NCI-H748 treated with DMSO at 0.1 percent for 48 hours (cell line): ENCODE measurements around the gene PPM1E.

Source experiments
- DNase-seq: peaks from one replicate; lab custom pipeline; 2025; lab: John Stamatoyannopoulos, UW

The PPM1E gene

DNA sequence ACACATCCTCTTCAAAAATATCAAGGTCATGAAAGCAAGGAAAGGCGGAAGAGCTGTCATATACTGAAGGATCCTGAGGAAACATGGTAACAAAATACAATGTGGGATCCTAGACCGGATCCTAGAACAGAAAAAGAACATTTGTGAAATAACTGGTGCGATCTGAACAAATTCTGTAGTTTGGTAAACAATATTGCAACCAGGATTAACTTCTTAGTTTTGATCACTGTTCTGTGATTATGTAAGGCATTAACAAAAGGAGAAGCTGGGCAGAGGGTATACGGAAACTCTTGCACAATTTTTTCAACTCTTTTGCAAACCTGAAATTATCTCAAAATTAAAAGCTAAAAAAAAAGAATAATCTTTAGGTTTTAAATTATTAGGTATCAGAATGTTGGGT, 241.3 kb downstream of the PPM1E start:
- no peak for DNase-seq

DNA sequence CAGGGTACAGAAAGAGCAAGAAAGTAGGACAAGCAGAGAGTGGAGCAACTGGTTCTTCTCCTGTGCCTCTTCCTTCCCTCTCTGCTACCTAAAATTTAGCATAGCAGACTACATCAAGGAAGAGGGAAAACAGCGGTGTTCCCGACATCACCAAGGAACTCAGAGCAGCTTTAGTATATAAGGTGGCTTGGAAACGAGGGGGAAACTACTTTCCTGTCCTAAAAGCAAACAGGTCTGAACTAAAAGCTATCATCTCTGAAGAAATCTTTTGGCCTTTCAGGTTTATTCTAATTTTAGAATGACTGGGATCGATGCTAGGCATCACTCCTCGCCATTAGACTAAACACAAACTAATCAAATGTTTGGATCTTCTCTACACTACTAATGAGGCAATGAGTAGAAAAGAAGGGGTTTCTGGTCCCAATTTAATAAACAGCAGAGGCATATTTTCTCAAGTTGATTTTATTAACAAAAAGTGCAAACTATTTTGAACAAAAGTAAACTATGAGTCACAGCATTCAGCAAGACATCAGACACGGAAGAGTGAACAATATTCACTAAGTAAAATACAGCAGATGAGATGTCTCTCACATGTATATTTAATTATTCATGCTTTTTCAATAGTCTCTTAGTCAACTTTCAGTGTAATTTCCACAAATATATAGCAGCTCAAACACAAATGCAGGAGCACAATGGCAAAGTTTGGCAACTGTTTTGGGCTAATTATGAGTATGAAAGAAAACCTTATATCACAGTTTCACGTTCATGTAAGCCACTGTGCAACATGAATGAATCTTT, 242.3 kb downstream of the PPM1E start:
- DNase-seq = no peak

DNA sequence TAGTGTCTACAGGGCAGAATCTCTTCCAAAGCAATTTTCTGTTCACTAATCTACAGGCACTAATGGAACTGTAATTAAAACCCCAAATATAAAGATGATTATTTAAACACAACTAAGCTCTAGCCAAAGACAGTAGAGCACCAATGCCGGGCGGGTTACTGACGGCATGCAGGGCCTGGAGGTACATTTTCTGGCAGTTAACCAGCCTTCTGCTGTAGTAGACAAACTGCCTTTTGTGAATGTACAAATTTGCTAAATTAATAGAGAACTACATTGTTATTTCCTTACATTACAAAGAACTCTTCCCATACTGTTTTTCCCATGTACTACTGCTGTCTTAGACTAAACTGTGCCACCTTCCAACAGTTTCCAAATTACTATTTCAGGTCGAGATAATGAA, 243.2 kb downstream of the PPM1E start:
- no peak for DNase-seq

DNA sequence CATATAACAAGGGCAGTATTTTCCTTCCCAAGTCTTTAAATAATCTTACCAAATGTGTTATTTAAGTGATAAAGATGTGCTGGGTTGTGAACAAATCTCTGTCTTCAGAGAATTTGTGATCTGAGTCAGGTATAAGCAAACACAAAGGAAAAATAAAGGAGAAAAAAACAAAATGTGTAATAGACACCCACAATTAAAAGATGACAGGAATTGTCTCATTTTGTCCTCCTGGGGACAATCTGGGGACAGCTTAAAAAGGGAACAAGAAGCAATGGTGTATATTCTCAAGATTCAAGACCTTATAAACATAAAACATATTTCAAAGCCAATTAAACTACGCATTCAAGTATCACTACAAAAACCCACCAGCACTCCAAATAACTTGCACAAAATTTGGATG, 243.8 kb downstream of the PPM1E start:
- no peak for DNase-seq

DNA sequence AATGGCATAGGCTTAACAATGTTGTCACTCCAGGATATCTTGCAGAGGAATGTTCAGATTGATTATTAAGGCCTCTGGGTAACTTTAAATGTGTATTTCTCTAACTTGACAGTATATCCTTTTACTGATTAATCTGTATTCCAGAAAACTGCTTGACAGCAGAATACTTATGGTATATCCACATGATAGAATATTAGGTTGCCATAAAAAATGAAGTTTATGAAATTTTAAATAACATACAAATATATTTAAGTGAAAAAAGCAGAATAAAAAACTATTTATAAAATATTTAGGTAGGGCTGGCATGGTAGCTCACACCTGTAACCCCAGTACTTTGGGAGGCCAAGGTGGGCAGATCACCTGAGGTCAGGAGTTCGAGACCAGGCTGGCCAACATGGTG, 244.4 kb downstream of the PPM1E start:
- DNase-seq = no peak

DNA sequence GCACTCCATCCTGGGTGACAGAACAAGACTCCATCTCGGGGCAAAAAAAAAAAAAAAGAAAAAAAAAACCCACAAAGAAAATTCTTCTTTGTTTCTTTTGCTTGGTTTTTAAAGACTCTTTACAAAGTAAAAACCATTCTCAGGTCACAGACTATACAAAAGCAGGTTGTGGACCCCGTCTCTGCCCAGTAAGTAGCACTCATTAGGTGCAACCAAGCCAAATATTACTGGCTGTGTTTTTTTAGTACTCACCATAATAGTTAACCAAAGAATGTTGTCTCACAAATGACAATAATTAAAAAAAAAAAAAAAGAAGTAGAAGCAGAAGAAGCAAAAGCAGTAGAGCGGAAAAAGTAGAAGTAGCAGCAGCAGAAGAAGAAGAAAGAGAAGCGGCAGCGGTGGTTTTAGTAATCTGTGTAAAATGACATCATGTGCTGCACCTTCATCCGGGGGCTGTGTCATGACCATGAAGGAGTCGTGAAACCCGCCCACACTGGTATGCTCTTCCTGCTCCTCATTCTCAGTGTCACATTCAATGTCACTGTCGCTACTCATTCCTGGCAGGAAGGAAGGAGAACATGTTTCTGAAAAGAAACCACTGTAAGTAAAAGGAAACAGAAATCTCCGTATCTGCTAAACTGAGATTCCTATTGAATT, 245.6 kb downstream of the PPM1E start:
- no peak for DNase-seq

DNA sequence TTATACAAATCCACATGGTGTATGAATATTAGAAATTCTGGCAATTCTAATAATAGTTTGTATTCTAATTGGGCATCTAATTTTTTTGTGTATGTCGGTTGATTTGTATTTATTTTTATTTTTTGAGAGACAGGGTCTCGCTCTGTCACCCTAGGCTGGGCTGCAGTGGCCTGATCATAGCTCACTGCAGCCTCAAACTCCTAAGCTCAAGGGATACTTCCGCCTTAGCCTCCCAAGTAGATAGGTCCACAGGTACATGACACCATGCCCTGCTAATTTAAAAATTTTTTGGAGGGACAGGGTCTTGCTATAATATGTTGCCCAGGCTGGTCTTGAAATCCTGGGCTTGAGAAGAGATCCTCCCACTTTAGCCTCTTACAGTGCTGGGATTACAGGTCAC, 246.5 kb downstream of the PPM1E start:
- DNase-seq = no peak

DNA sequence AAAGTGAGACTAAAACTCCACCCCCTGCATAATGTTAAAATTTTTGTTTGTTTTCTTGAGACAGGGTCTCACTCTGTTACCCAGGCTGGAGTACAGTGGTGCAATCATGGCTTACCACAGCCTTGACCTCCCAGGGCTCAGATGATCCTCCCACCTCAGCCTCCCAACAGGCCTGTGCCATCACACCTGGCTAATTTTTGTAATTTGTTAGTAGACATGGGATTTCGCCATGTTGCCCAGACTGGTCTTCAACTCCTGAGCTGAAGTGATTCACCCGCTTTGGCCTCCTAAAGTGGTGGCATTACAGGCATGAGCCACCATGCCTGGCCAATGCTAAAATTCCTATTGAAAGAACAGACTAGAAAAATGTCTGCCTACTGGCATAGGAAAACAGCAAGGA, 247.2 kb downstream of the PPM1E start:
- no peak for DNase-seq

DNA sequence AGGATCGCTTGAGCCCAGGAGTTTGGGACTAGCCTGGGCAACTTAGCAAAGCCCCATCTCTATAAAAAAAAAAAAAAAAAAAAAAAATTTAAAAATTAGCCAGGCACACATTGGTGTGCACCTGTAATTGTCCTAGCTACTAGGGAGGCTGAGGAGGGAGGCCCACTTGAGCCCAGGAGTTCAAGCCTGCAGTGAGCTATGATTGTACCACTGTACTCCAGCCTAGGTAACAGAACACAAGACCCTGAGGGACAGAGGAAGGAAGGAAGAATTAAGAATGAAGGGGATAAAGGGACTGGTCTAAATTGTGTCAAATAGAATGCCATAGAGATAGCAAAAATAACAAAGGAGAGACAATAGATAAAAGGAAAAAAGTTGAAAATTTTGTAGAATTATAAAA, 248.2 kb downstream of the PPM1E start:
- DNase-seq = no peak

DNA sequence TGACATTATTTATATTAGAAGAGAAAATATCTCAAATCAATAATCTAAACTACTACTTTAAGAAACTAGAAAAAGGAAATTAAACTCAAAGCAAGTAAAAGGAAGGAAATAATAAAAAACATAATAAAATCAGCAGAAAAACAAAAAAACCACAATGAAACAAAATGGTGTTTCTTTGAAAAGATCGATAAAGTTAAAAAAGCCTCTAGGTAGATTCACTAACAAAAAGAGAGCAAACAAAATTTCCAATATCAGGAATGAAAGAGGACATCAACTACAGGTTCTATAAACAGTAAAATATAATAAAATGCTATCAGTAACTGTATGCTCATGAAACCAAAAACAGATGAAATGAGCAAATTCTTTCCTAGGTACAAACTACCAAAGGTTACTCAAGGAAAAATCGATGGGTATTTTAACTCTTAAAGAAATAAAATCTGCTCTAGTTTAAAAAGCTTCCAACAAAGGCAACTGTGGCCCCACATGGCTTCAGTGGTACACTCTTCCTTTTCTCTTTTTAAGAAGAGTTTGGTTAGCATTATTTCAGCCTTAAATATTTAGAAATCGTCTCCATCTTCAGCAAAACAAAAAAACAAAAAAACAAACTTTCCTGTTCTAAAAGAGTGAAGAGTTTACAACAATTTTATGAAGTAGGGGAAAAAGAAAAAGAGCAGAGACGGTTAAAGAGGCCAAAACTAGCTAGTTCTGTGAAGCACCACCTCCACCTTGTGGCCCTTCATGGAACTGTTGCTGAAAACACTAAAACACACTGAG, 248.9 kb downstream of the PPM1E start:
- DNase-seq = peak; percentile 50

DNA sequence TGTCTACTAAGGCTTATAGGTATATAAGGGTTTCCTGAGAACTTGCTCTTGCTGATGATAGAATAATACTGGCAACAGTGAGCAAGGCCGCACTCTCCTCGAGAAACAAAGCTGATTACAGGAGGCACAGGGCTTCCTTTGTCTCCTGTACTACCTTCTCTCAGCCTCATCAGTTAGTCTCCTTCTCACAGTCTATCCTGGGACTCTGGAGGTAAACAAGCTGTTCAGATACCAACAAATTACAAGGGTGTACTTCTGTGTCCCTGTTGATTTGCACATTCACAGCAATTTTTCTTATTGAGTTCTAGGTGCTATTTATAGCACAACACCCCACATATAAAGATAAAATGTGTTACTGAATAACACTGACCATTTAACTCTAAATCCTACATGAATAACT, 252.3 kb downstream of the PPM1E start:
- no peak for DNase-seq

DNA sequence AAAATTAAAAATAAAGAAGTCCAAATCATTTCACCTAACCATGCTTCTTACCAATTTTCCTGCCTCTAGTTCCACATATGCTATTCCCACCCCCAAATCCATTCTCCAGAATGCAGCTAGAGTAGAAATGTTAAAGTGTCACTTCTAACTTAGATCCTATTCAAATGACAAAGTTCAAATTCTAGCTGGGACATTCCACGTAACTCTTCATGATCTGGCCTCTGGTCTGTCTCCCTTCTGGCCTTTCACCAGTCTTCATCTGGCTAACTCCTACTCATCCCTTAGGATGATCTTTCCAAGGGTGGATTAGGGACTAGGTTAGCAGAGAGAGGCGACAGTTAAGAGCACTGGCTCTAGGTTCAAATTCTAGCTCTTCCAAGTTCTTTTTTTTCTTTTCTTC, 253.1 kb downstream of the PPM1E start:
- DNase-seq = no peak

DNA sequence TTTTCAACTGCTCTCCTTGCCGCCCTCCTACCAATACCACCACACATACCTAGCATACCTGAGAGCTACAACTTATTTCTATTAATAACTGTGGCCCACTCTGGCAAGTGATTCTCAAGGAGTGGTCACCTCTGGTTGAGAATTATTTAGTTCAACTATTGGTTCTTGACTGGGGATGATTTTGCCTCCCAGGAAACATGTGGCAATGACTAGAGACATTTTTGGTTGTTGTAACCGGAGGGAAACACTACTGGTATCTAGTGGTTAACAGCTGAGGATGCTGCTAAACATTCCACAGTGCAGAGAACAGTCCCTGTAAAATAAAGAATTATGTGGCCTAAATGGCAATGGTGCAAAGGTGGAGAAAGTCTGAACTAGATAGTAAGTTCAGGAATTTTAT, 254.4 kb downstream of the PPM1E start:
- DNase-seq = no peak

DNA sequence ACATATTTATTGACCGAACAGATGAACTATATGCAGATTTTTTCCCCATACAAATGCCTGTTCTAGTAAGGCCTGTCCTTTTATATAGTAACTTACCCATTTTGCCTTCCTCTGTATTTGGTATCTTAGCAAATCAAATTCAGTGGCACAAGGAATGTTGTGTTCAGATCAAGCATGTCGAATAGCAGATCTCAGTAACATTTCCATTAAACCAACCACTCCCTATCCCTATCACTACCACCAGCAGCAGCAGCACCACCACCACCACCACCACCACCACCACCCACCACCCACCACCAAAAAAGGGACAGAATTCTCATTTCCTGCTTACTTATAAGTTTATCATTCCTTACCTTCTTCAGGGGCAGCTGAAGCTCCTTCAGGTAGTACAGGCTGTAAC, 256.3 kb downstream of the PPM1E start:
- DNase-seq = no peak

DNA sequence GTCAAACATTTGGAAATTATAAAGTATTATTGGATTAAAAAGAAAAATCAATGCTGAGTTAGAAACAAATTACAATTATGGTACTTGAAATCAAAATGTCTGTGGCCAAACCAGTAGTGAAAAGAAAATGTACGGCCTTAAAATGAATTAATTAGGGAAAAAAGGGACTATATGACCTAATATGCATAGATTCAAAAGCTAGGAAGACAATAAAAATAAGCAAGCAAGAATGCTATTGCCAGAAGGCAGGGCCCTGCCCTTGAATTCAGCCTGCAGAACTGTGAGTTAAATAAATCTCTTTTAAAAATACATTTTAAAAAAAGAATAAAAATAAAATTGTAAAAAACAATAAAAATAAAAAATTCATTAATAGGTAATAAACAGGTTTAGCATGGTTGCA, 262.4 kb downstream of the PPM1E start:
- no peak for DNase-seq

DNA sequence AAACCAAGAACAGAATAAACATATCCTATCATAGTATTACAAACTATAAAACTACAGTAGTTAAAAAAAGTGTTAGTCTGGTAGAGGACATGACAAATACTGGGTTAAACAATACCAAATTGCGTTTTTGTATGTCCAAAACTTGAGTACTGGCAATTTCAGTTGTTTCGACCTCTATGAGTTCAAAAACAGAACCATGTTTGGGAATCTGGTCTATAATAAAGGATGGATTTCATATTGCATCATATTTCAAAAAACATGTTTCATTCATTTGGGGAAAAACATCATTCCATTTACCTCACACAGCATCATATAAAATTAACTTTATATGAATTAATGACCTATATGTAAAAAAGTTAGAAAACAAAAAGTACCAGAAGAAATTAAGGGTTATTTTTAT, 269.3 kb downstream of the PPM1E start:
- DNase-seq = no peak

DNA sequence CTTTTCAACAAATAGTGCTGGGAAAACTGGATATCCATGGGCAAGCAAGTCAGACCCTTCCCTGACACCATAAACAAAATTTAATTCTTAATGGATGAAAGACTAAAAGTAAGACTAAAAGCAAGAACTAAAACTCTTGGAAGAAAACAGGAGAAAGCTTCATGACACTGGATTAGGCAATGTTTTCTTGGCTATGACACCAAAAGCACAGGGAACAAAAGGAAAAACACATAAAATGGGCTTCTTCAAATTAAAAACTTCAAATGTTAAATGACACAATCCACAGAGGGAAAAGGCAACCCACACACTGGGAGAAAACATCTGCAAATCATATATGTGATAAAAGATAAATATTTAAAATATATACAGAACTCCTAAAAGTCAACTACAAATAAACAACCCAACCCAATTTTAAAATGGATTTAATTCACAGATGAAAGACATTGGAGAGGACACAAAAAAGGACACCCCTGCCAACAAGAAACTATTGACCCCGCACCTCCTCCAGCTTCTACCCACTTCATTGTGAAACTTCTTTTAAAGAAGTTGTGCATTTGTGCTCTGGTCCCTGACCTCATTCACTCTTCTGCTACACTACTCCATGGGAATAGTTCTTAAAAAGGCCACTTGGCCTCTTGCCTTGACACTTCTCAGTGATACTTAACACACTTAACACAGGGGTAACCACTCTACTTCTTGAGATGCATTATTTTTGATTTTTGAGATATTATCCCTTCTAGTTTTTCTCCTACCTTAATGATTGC, 270.7 kb downstream of the PPM1E start:
- DNase-seq = no peak

DNA sequence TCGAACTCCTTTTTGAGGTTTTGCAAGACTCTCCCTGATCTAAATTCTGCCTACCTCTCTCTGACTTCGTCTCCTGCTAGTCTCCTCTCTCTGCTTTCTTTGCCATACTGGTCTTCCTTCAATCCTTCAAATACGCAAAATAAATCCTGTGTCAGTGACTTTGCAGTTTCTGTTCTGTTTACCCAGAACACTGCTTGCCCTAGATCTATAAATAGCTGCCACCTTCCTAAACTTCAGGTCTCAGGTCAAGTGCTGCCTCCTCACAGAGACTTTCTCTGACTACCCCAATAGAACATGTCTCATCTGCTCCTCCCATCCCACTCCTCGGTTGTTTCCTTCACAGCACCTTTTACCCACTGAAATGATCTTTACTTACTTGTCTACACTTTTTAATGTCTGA, 272.1 kb downstream of the PPM1E start:
- DNase-seq = no peak

DNA sequence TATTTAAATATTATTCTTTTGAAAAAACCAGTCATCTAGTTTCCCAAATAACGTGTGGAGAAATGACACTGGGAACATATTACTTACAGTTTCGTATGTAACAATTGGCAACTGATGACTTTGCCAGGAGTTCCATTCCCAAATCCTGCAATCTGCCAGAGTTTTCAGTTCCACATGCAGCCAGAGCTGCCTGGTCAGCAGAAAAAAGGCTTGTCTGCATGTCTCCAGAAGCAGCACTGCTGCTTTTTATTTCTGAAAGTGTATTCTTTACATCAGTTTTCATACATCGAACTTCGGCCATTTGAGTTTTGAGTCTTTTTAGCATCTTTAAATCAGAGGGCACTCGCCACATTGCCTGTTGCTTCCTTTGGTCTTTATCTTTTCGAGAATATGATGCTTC, 272.7 kb downstream of the PPM1E start:
- no peak for DNase-seq

DNA sequence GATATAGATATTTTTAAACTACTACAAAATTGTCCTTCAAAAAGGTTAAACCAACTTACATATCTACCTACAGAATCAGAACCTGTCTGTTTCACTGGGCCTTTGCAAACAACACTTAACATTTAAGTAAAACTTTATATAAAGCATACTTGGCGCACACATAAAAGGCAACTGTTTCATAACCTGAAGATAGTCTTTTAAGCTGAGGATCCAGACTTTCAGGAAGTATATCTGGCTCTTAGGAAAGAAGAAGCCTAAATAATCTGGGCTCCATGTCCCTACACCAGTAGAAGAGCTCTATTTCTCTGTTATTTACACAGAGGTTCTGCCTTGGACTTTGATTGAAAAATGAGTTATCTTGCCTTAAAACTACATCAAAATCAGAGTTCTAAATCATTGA, 275.2 kb downstream of the PPM1E start:
- no peak for DNase-seq
